LNCaP clone FGC (cell line): ENCODE measurements around the gene LIFR.
A peak's percentile ranks its signal among the peaks of the same experiment; 100 is the strongest.
"Not testable (repeated sequence)": the region's sequence is repeated elsewhere in the genome, so short reads cannot be mapped to it uniquely, and the experiment has no call there.

Source experiments
- DNase-seq: peaks from one replicate; pipeline ENCODE4 v3.0.0-alpha.2; 2011; ENCODE audit warnings: low read depth
- H3K4me3 ChIP-seq: 2 replicates; pipeline ENCODE4 v1.5.1; 2011; ENCODE audit warnings: mild to moderate bottlenecking, low read depth, low read length, control low read depth
- CTCF ChIP-seq: IDR thresholded peaks from 2 replicates; pipeline ENCODE4 v1.5.1; 2012; ENCODE audit warnings: mild to moderate bottlenecking; ENCODE audit not compliant: control insufficient read depth, insufficient read depth; ENCODE audit errors: extremely low read depth

LIFR gene

GRCh38 chr5:38600329-38601045, 44.0 kb upstream of the LIFR start:
- no peak overlapping the region for H3K4me3 ChIP-seq
- peak; percentile 75 for DNase-seq
- no peak for TF ChIP-seq CTCF

GRCh38 chr5:38599751-38600150, 43.3 kb upstream of the LIFR start:
- DNase-seq, H3K4me3 ChIP-seq: not testable (repeated sequence)

- no peak for DNase-seq
- no peak overlapping the region for H3K4me3 ChIP-seq
- TF ChIP-seq CTCF: no peak
Observed at GRCh38 chr5:38598994-38599617, 42.7 kb upstream of the LIFR start.

GRCh38 chr5:38598296-38598993, 42.0 kb upstream of the LIFR start:
- TF ChIP-seq CTCF: no peak
- no peak for DNase-seq
- H3K4me3 ChIP-seq: no peak overlapping the region

GRCh38 chr5:38596981-38597380, 40.5 kb upstream of the LIFR start:
- no peak overlapping the region for H3K4me3 ChIP-seq
- TF ChIP-seq CTCF: no peak
- no peak for DNase-seq

- no peak for TF ChIP-seq CTCF
- DNase-seq: no peak
- H3K4me3 ChIP-seq: no peak overlapping the region
Observed at GRCh38 chr5:38595132-38595745, 38.8 kb upstream of the LIFR start.

- no peak for TF ChIP-seq CTCF
- no peak overlapping the region for H3K4me3 ChIP-seq
- DNase-seq: no peak
Observed at GRCh38 chr5:38593959-38594358, 37.5 kb upstream of the LIFR start.
